GM23338 (cell line): ENCODE measurements around the gene HELZ. TPM values are rescaled to one million over a fixed set of nuclear protein-coding genes. Genes with fewer than 3 reads are reported as not detected.

Experiments
- ATAC-seq: fragments of 200-7000 bp; cut with Tn5 transposase; 3 replicates; pipeline ENCODE4 v1.9.1; 2020
- DNase-seq: peaks from one replicate; pipeline ENCODE4 v3.0.0-alpha.2; 2015; ENCODE audit warnings: low spot score
- H2AFZ ChIP-seq: fragments of 200-600 bp; sonication (generic); 2 replicates; pipeline ENCODE4 v1.8.0; 2016; ENCODE audit warnings: antibody characterized with exemption, mild to moderate bottlenecking, moderate library complexity
- H3F3A ChIP-seq: fragments of 200-600 bp; sonication (generic); replicated peaks from 2 replicates; pipeline ENCODE4 v1.8.0; 2017; ENCODE audit warnings: antibody characterized with exemption, mixed run types, low read depth
- H3K27ac ChIP-seq: fragments of 200-600 bp; sonication (generic); 2 replicates; pipeline ENCODE4 v1.6.1; 2016; ENCODE audit warnings: low read depth
- H3K27me3 ChIP-seq: fragments of 200-600 bp; sonication (generic); 2 replicates; pipeline ENCODE4 v1.8.0; 2016; ENCODE audit warnings: mild to moderate bottlenecking, mixed run types, moderate library complexity; ENCODE audit not compliant: insufficient read depth
- H3K36me3 ChIP-seq: fragments of 200-600 bp; sonication (generic); 2 replicates; pipeline ENCODE4 v1.8.0; 2016; ENCODE audit warnings: mild to moderate bottlenecking; ENCODE audit not compliant: insufficient read depth
- H3K4me1 ChIP-seq: fragments of 200-600 bp; sonication (generic); 2 replicates; pipeline ENCODE4 v1.8.0; 2016; ENCODE audit warnings: mild to moderate bottlenecking, moderate library complexity; ENCODE audit not compliant: insufficient read depth
- H3K4me2 ChIP-seq: fragments of 200-600 bp; sonication (generic); 2 replicates; pipeline ENCODE4 v1.7.1; 2017; ENCODE audit warnings: mixed run types
- H3K4me3 ChIP-seq: fragments of 200-600 bp; sonication (generic); 2 replicates; pipeline ENCODE4 v1.6.1; 2016; ENCODE audit warnings: mixed run types
- H3K79me2 ChIP-seq: fragments of 200-600 bp; sonication (generic); replicated peaks from 2 replicates; pipeline ENCODE4 v1.8.0; 2017; ENCODE audit warnings: mild to moderate bottlenecking; ENCODE audit not compliant: insufficient read depth
- H3K9me2 ChIP-seq: fragments of 200-600 bp; sonication (generic); 2 replicates; pipeline ENCODE4 v1.8.0; 2017; ENCODE audit not compliant: insufficient read depth
- H4K20me1 ChIP-seq: fragments of 200-600 bp; sonication (generic); replicated peaks from 2 replicates; pipeline ENCODE4 v1.8.0; 2017; ENCODE audit warnings: mild to moderate bottlenecking; ENCODE audit not compliant: insufficient read depth
- H3K27ac Mint-ChIP-seq: 2 replicates; pipeline ENCODE4 v1.8.0; 2020; ENCODE audit warnings: inconsistent platforms, mild to moderate bottlenecking, moderate library complexity, mixed read lengths
- H3K27me3 Mint-ChIP-seq: 3 replicates; pipeline ENCODE4 v1.8.0; 2022; ENCODE audit warnings: low read depth, mild to moderate bottlenecking, moderate library complexity, mixed read lengths, inconsistent platforms; ENCODE audit not compliant: insufficient read depth, poor library complexity
- H3K36me3 Mint-ChIP-seq: 3 replicates; pipeline ENCODE4 v1.8.0; 2021; ENCODE audit warnings: low read depth, mild to moderate bottlenecking, inconsistent platforms, moderate library complexity, mixed read lengths
- H3K4me1 Mint-ChIP-seq: 3 replicates; pipeline ENCODE4 v1.8.0; 2020; ENCODE audit warnings: mild to moderate bottlenecking, inconsistent platforms, mixed read lengths
- H3K4me3 Mint-ChIP-seq: 3 replicates; pipeline ENCODE4 v1.8.0; 2021; ENCODE audit warnings: moderate library complexity, mild to moderate bottlenecking, inconsistent platforms, mixed read lengths
- H3K9me3 Mint-ChIP-seq: 3 replicates; pipeline ENCODE4 v1.8.0; 2020; ENCODE audit warnings: moderate library complexity, mild to moderate bottlenecking, inconsistent platforms, mixed read lengths
- CREB1 ChIP-seq: fragments of 250-450 bp; sonication (Bioruptor Pico); IDR thresholded peaks from 2 replicates; pipeline ENCODE4 v1.5.0; 2020; ENCODE audit warnings: low read depth, mild to moderate bottlenecking, moderate library complexity
- EZH2 ChIP-seq: fragments of 200-600 bp; sonication (generic); IDR thresholded peaks from one replicate; pipeline ENCODE4 v1.8.0; 2017; ENCODE audit warnings: antibody characterized with exemption, mild to moderate bottlenecking, low read depth; ENCODE audit not compliant: unreplicated experiment
- EZH2phosphoT487 ChIP-seq: fragments of 200-600 bp; sonication (generic); IDR thresholded peaks from one replicate; pipeline ENCODE4 v1.8.1; 2018; ENCODE audit warnings: antibody characterized with exemption; ENCODE audit not compliant: unreplicated experiment
- JUNB ChIP-seq: IDR thresholded peaks from one replicate; pipeline ENCODE4 v1.6.1; 2016; ENCODE audit warnings: antibody characterized with exemption; ENCODE audit not compliant: unreplicated experiment
- NANOG ChIP-seq: IDR thresholded peaks from 2 replicates; pipeline ENCODE4 v1.6.1; 2016; ENCODE audit warnings: antibody characterized with exemption, borderline replicate concordance
- POLR2AphosphoS5 ChIP-seq: IDR thresholded peaks from 2 replicates; pipeline ENCODE4 v1.6.1; 2016; ENCODE audit warnings: antibody characterized with exemption, low read depth
- STAT1 ChIP-seq: IDR thresholded peaks from one replicate; pipeline ENCODE4 v1.6.1; 2016; ENCODE audit warnings: antibody characterized with exemption; ENCODE audit not compliant: unreplicated experiment
- ZNF114 ChIP-seq: fragments of 250-450 bp; sonication (Bioruptor Pico); IDR thresholded peaks from 2 replicates; pipeline ENCODE4 v1.5.0; 2020; ENCODE audit warnings: mild to moderate bottlenecking, moderate library complexity
- ZNF331 ChIP-seq: fragments of 250-450 bp; sonication (Bioruptor Pico); IDR thresholded peaks from 2 replicates; pipeline ENCODE4 v1.5.0; 2020; ENCODE audit warnings: low read depth, mild to moderate bottlenecking, moderate library complexity
- polyA plus RNA-seq: library from polyadenylated mRNA; unstranded; fragments of >200 nt; fragmentation: Nextera tagmentation; extraction: Ambion mirVana; gene quantifications from 2 replicates; pipeline ENCODE4 v1.2.1, GENCODE V29; 2016
- total RNA-seq: library from RNA; depleted of rRNA; stranded (reverse); fragments of >200 nt; shearing (Covaris generic); gene quantifications from 2 replicates; pipeline ENCODE4 v1.2.3, GENCODE V29; 2014
- TF ChIP-seq, protein P1 (sequence below): IDR thresholded peaks from 2 replicates; pipeline ENCODE4 v1.6.1; 2016; ENCODE audit warnings: antibody characterized with exemption
- TF ChIP-seq, protein P2 (sequence below): fragments of 250-450 bp; sonication (Bioruptor Pico); IDR thresholded peaks from 2 replicates; pipeline ENCODE4 v1.5.0; 2020; ENCODE audit warnings: mild to moderate bottlenecking, moderate library complexity
- TF ChIP-seq, protein P3 (sequence below): IDR thresholded peaks from one replicate; pipeline ENCODE4 v1.6.1; 2018; ENCODE audit warnings: antibody characterized with exemption; ENCODE audit not compliant: unreplicated experiment
- TF ChIP-seq, protein P4 (sequence below), 2 experiments: fragments of 200-600 bp in 1 of 2; sonication (generic) in 1 of 2; conservative IDR thresholded peaks; 2 replicates each; pipeline versions ENCODE4 v1.5.1 to v1.6.1; 2016 to 2017; ENCODE audit warnings: antibody characterized with exemption in 2 of 2, low read depth in 2 of 2, mild to moderate bottlenecking in 2 of 2, moderate library complexity in 1 of 2

The HELZ gene
- total and polyA plus RNA-seq, 2 experiments from 2014 or later = 38.9 to 62.0 TPM

DNA sequence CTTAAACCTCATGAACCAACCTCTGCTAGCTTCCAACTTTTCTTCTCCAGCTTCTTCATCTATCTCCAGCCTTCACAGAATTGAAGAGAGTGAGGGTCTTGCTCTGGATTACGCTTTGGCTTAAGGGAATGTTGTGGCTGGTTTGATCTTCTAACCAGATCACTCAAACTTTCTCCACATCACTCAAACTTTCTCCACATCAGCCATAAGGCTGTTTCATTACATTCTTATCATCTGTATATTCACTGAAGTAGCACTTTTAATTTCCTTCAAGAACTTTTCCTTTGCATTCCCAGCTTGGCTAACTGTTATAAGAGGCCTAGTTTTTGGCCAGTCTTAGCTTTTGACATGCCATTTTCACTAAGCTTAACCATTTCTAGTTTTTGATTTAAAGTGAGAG lies 148.4 kb downstream of the HELZ start:
- Histone ChIP-seq H4K20me1 (no peaks in the 10 kb centered on the region), H3K27ac (no peak overlapping the region), H3K4me1 (no peaks in the 10 kb centered on the region), H3K4me3 (no peak overlapping the region), H3F3A (no peaks in the 10 kb centered on the region), H3K27me3 (no peaks in the 10 kb centered on the region), H3K36me3 (no peaks in the 10 kb centered on the region), H2AFZ (no peak overlapping the region), H3K79me2 (peaks cover 9% of the 10 kb centered on the region), H3K9me2 (no peaks in the 10 kb centered on the region), H3K4me2 (no peak overlapping the region)
- Mint-ChIP-seq H3K27ac (no peak overlapping the region), H3K36me3 (peaks cover 4% of the 10 kb centered on the region; the same call in 1 of the 3 replicates), H3K4me1 (peaks cover 3% of the 10 kb centered on the region; the same call in 1 of the 3 replicates), H3K9me3 (no peaks in the 10 kb centered on the region), H3K27me3 (no peaks in the 10 kb centered on the region), H3K4me3 (no peak overlapping the region)
- TF ChIP-seq POLR2AphosphoS5 (no peak), CREB1 (CRISPR knock-in tag) (no peak), ZNF114 (no peak), EZH2phosphoT487 (no peak), ZNF331 (CRISPR knock-in tag) (no peak), STAT1 (no peak), EZH2 (no peak), NANOG (no peak), JUNB (no peak)
- TF ChIP-seq, protein P1, sequence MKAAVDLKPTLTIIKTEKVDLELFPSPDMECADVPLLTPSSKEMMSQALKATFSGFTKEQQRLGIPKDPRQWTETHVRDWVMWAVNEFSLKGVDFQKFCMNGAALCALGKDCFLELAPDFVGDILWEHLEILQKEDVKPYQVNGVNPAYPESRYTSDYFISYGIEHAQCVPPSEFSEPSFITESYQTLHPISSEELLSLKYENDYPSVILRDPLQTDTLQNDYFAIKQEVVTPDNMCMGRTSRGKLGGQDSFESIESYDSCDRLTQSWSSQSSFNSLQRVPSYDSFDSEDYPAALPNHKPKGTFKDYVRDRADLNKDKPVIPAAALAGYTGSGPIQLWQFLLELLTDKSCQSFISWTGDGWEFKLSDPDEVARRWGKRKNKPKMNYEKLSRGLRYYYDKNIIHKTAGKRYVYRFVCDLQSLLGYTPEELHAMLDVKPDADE = no peak
- TF ChIP-seq, protein P2, sequence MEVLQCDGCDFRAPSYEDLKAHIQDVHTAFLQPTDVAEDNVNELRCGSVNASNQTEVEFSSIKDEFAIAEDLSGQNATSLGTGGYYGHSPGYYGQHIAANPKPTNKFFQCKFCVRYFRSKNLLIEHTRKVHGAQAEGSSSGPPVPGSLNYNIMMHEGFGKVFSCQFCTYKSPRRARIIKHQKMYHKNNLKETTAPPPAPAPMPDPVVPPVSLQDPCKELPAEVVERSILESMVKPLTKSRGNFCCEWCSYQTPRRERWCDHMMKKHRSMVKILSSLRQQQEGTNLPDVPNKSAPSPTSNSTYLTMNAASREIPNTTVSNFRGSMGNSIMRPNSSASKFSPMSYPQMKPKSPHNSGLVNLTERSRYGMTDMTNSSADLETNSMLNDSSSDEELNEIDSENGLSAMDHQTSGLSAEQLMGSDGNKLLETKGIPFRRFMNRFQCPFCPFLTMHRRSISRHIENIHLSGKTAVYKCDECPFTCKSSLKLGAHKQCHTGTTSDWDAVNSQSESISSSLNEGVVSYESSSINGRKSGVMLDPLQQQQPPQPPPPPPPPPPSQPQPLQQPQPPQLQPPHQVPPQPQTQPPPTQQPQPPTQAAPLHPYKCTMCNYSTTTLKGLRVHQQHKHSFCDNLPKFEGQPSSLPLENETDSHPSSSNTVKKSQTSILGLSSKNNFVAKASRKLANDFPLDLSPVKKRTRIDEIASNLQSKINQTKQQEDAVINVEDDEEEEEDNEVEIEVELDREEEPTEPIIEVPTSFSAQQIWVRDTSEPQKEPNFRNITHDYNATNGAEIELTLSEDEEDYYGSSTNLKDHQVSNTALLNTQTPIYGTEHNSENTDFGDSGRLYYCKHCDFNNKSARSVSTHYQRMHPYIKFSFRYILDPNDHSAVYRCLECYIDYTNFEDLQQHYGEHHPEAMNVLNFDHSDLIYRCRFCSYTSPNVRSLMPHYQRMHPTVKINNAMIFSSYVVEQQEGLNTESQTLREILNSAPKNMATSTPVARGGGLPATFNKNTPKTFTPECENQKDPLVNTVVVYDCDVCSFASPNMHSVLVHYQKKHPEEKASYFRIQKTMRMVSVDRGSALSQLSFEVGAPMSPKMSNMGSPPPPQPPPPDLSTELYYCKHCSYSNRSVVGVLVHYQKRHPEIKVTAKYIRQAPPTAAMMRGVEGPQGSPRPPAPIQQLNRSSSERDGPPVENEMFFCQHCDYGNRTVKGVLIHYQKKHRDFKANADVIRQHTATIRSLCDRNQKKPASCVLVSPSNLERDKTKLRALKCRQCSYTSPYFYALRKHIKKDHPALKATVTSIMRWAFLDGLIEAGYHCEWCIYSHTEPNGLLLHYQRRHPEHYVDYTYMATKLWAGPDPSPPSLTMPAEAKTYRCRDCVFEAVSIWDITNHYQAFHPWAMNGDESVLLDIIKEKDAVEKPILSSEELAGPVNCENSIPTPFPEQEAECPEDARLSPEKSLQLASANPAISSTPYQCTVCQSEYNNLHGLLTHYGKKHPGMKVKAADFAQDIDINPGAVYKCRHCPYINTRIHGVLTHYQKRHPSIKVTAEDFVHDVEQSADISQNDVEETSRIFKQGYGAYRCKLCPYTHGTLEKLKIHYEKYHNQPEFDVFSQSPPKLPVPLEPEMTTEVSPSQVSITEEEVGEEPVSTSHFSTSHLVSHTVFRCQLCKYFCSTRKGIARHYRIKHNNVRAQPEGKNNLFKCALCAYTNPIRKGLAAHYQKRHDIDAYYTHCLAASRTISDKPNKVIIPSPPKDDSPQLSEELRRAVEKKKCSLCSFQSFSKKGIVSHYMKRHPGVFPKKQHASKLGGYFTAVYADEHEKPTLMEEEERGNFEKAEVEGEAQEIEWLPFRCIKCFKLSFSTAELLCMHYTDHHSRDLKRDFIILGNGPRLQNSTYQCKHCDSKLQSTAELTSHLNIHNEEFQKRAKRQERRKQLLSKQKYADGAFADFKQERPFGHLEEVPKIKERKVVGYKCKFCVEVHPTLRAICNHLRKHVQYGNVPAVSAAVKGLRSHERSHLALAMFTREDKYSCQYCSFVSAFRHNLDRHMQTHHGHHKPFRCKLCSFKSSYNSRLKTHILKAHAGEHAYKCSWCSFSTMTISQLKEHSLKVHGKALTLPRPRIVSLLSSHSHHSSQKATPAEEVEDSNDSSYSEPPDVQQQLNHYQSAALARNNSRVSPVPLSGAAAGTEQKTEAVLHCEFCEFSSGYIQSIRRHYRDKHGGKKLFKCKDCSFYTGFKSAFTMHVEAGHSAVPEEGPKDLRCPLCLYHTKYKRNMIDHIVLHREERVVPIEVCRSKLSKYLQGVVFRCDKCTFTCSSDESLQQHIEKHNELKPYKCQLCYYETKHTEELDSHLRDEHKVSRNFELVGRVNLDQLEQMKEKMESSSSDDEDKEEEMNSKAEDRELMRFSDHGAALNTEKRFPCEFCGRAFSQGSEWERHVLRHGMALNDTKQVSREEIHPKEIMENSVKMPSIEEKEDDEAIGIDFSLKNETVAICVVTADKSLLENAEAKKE (CRISPR knock-in tag) = no peak
- TF ChIP-seq, protein P3, sequence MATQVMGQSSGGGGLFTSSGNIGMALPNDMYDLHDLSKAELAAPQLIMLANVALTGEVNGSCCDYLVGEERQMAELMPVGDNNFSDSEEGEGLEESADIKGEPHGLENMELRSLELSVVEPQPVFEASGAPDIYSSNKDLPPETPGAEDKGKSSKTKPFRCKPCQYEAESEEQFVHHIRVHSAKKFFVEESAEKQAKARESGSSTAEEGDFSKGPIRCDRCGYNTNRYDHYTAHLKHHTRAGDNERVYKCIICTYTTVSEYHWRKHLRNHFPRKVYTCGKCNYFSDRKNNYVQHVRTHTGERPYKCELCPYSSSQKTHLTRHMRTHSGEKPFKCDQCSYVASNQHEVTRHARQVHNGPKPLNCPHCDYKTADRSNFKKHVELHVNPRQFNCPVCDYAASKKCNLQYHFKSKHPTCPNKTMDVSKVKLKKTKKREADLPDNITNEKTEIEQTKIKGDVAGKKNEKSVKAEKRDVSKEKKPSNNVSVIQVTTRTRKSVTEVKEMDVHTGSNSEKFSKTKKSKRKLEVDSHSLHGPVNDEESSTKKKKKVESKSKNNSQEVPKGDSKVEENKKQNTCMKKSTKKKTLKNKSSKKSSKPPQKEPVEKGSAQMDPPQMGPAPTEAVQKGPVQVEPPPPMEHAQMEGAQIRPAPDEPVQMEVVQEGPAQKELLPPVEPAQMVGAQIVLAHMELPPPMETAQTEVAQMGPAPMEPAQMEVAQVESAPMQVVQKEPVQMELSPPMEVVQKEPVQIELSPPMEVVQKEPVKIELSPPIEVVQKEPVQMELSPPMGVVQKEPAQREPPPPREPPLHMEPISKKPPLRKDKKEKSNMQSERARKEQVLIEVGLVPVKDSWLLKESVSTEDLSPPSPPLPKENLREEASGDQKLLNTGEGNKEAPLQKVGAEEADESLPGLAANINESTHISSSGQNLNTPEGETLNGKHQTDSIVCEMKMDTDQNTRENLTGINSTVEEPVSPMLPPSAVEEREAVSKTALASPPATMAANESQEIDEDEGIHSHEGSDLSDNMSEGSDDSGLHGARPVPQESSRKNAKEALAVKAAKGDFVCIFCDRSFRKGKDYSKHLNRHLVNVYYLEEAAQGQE = no peak
- TF ChIP-seq, protein P4, sequence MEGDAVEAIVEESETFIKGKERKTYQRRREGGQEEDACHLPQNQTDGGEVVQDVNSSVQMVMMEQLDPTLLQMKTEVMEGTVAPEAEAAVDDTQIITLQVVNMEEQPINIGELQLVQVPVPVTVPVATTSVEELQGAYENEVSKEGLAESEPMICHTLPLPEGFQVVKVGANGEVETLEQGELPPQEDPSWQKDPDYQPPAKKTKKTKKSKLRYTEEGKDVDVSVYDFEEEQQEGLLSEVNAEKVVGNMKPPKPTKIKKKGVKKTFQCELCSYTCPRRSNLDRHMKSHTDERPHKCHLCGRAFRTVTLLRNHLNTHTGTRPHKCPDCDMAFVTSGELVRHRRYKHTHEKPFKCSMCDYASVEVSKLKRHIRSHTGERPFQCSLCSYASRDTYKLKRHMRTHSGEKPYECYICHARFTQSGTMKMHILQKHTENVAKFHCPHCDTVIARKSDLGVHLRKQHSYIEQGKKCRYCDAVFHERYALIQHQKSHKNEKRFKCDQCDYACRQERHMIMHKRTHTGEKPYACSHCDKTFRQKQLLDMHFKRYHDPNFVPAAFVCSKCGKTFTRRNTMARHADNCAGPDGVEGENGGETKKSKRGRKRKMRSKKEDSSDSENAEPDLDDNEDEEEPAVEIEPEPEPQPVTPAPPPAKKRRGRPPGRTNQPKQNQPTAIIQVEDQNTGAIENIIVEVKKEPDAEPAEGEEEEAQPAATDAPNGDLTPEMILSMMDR (conservative IDR thresholded peaks at IDR 0.05; ENCODE audit: low read depth in 2 of 2) = no peak
- ATAC-seq (no peak), DNase-seq (no peak)
